Glomerular endothelial cell (primary cell): Measurements from ENCODE around the gene OS9. TPM values are rescaled to one million over a fixed set of nuclear protein-coding genes. Genes with fewer than 3 reads are reported as not detected.

Experiments
- DNase-seq: peaks from one replicate; pipeline ENCODE4 v3.0.0-alpha.2; 2011; ENCODE audit warnings: low read depth, low spot score; ENCODE audit errors: extremely low read depth
- total RNA-seq: library from RNA; depleted of rRNA; stranded (reverse); fragments of >200 nt; gene quantifications from 2 replicates; pipeline ENCODE4 v1.2.3, GENCODE V29; 2015

The OS9 gene
- total RNA-seq, 1 donor from 2014 or later = 260 TPM

DNA sequence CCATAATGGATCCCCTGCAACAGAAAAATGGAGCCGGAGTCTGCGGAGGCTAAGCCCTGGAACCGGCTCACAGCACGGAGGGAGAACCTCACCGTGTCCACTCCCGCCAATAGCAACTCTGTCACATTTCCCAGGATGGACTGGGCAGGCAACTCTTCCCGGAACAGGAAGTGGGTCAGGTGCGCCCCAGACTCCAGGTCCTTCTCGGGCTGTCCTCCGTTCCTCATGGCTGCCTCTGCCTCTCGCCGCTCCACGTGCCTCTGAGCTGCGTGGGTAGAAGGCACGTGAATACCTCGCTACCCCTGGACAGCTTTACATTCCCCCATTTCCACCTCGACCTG lies 70.7 kb downstream of the OS9 start:
- DNase-seq = no peak

- no peak for DNase-seq
Measured at GRCh38 chr12:57765003-57765697, 71.2 kb downstream of the OS9 start.

DNA sequence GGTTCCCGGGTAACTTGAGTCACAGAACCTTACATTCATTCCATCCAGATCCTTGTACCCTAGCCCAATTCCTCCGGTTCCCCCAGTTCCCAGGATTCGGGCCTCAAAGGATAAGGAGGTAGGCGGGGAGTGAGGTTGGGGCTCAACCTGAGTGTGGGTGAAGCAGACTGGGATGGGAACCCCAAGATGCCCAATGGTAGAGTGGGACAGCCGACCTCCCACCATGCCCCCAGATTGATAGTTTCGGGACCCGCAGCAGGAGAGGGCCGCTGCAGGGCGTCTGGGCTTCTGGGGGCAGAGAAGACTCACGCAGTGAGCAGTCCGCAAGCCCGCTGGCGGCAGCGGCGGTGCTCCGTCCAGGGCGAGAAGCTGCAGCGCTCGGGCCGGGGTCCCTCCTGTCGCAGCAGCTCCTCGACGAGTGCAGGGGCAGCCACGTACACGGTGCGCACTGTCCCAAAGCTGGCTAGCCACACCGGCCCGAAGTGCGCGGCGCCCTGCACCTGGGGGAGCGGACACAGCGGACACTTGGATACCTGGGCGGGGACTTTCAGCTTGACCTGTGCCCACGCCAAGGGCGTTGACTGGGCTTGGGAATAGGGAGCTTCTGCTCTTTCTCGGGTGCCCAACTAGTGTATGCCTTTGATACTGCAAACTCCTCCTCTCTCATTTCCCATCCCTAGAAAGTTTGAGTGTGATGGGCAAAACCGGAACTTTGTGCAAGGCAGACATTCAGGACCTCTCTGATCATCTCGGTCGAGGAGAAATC lies 71.9 kb downstream of the OS9 start:
- no peak for DNase-seq

DNA sequence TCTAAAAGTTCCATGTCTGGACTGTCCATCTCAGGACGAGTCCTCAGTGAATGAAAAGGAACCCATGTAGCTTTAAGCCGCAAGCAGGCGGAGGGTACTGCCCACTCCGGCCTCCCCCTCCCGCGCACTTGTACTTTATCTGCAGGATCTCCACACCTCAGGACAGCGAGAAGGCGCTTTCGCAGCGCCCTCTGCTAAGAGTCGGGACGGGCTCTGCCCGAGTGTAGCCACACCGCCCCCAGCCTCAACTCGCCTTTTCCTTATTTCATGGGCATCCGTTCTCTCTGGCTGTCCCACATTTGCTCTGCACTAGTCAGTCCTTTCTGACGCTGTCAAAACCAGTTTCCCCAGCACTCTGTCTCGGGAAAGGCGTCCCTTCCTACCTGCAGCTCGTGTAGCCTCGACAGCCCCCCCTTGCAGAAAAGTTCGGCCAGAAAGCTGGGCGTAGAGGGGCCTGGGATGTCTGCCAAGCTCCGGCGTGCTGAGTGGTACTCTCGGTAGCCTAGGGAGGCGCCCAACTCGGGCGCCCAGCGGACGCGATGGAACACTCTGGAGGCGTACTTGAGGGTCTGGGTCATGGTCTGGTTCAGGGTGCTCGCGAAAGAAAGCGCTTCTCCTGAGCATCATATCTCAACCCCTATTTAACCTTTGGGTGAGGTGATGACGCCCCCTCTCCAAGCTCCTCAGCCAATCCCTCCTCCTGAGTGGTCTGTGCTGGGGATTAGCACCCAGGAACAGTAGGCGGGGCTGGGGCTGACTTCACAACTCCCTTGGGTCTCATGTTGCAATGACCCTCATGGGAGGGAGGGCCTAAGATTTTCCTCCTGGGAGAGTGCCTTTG lies 72.8 kb downstream of the OS9 start, which contains the start of gene CYP27B1:
Gene CYP27B1, minus strand, starts transcription at position 615 of the 841 bp plus-strand sequence. Its CDS starts 37 bp downstream, at position 578.
- DNase-seq = no peak

DNA sequence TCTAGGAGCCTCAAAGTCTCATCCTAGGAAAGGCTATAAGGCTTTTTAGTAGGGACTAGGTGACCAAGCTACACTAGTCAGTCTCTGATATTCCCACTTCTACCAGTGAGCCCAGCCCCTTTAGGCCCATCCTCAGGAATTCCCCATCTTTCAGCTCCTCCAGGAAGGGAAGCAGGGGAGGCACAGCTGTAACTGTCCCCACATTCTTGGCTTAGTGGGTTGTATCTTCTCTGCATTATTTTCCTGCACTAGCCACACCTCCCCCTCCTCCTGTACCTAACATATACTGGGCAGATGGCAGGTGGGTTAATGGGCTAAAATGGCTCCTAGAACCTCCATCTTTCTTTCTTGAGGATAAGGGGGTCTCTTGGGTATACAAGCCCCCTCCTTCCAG lies 73.4 kb downstream of the OS9 start:
- DNase-seq = no peak

DNA sequence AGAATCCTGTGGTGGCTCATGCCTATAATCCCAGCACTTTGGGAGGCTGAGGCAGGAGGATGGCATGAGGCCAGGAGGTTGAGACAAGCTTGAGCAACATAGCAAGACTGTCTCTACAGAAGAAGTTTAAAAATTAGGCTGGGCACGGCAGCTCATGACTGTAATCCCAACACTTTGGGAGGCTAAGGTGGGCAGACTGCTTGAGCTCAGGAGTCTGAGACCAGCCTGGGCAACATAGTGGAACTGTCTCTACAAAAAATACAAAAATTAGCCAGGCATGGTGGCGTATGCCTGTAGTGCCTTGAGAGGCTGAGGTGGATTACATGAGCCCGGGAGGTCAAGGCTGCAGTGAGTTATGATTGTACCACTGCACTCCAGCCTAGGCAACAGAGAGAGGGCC lies 73.9 kb downstream of the OS9 start:
- DNase-seq = no peak

DNA sequence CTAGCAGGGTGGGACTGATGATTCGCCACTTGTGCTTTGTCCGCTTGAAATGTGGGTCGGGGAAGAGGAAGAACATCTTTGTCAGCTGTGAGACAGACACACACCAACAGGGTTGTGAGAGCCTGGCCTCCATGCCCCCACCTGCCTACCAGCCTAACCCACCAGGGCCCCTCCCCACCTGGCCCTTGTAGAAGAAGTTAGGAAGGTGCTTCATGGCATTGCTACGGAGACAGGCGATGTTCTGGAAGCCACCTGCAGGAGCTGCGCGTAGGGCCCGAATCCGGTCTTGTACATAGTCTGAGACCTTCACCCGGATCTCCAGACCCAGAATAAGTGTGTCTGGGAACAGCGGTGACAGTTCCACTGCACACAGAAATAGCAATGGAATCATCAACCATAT lies 75.7 kb downstream of the OS9 start:
- no peak for DNase-seq

DNA sequence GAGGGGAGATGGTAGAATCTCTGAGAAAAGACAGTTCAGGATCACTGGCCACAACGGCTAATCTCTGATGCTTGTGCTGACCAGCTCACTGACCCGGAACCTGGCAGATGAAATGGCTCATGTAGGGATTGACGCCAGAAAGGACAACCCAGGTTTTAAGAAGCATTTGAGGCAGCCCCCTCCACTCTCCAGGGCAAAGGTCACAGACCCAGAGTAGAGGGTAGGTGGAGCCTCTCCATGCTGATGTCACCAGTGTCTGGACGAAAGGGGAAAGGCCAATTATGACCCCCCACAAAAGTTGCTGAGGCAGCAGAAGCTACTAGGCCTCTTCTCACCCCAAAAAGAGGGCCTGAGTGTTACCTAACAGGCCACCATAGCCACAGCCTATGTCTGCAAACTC lies 76.8 kb downstream of the OS9 start:
- DNase-seq = no peak

Other genes starting within 250 kb of the OS9 start
- not detected in 2 replicates for gene INHBE, start 238.8 kb upstream of the OS9 start, total RNA-seq
- 0.12 and 0.19 TPM in 2 replicates for gene GLI1, start 234.3 kb upstream of the OS9 start, total RNA-seq
- gene ARHGAP9, start 214.3 kb upstream of the OS9 start, total RNA-seq = 0.18 and 0.24 TPM in 2 replicates
- 83.9 and 199 TPM in 2 replicates for gene MARS1, start 206.1 kb upstream of the OS9 start, total RNA-seq
- gene DDIT3, start 173.6 kb upstream of the OS9 start, total RNA-seq = 14.0 and 19.1 TPM in 2 replicates
- 28.4 and 31.7 TPM in 2 replicates for gene MBD6, start 171.3 kb upstream of the OS9 start, total RNA-seq
- 227 and 287 TPM in 2 replicates for gene DCTN2, start 146.9 kb upstream of the OS9 start, total RNA-seq
- gene KIF5A, start 144.1 kb upstream of the OS9 start, total RNA-seq = 0.06 and 0.10 TPM in 2 replicates
- gene PIP4K2C, start 102.9 kb upstream of the OS9 start, total RNA-seq = 7.3 and 9.9 TPM in 2 replicates
- 4.2 and 4.8 TPM in 2 replicates for gene DTX3, start 89.3 kb upstream of the OS9 start, total RNA-seq
- gene ARHGEF25, start 82.7 kb upstream of the OS9 start, total RNA-seq = 1.4 and 2.0 TPM in 2 replicates
- gene B4GALNT1, start 60.9 kb upstream of the OS9 start, total RNA-seq = 1.1 and 2.9 TPM in 2 replicates
- 0.47 TPM in 1 of 2 replicates, not detected in the other for gene AGAP2, start 44.6 kb downstream of the OS9 start, total RNA-seq
- 38.0 and 57.3 TPM in 2 replicates for gene TSPAN31, start 50.9 kb downstream of the OS9 start, total RNA-seq
- 160 and 197 TPM in 2 replicates for gene CDK4, start 58.2 kb downstream of the OS9 start, total RNA-seq
- gene MARCHF9, start 61.0 kb downstream of the OS9 start, total RNA-seq = 6.9 and 8.6 TPM in 2 replicates
- gene CYP27B1, start 72.9 kb downstream of the OS9 start, total RNA-seq = 0.15 and 1.1 TPM in 2 replicates
- gene METTL1, start 78.0 kb downstream of the OS9 start, total RNA-seq = 11.3 and 18.1 TPM in 2 replicates
- 4.7 and 6.9 TPM in 2 replicates for gene EEF1AKMT3, start 78.5 kb downstream of the OS9 start, total RNA-seq
- gene TSFM, start 88.7 kb downstream of the OS9 start, total RNA-seq = 25.3 and 27.9 TPM in 2 replicates
- gene AVIL, start 124.6 kb downstream of the OS9 start, total RNA-seq = 0.39 and 0.99 TPM in 2 replicates
- gene CTDSP2, start 152.6 kb downstream of the OS9 start, total RNA-seq = 100 and 106 TPM in 2 replicates
- 6.6 and 7.5 TPM in 2 replicates for gene ATP23, start 247.4 kb downstream of the OS9 start, total RNA-seq